CD4-positive, alpha-beta T cell treated with Interleukin-2 at 100 ng/mL for 4 hours (primary cell): ENCODE results near the gene SFXN4.
A peak's percentile ranks its signal among the peaks of the same experiment; 100 is the strongest.

Experiments
- DNase-seq: peaks from one replicate; pipeline ENCODE4 v3.0.0-alpha.2; 2020; ENCODE audit warnings: low spot score

Gene SFXN4, protein sequence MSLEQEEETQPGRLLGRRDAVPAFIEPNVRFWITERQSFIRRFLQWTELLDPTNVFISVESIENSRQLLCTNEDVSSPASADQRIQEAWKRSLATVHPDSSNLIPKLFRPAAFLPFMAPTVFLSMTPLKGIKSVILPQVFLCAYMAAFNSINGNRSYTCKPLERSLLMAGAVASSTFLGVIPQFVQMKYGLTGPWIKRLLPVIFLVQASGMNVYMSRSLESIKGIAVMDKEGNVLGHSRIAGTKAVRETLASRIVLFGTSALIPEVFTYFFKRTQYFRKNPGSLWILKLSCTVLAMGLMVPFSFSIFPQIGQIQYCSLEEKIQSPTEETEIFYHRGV

DNA sequence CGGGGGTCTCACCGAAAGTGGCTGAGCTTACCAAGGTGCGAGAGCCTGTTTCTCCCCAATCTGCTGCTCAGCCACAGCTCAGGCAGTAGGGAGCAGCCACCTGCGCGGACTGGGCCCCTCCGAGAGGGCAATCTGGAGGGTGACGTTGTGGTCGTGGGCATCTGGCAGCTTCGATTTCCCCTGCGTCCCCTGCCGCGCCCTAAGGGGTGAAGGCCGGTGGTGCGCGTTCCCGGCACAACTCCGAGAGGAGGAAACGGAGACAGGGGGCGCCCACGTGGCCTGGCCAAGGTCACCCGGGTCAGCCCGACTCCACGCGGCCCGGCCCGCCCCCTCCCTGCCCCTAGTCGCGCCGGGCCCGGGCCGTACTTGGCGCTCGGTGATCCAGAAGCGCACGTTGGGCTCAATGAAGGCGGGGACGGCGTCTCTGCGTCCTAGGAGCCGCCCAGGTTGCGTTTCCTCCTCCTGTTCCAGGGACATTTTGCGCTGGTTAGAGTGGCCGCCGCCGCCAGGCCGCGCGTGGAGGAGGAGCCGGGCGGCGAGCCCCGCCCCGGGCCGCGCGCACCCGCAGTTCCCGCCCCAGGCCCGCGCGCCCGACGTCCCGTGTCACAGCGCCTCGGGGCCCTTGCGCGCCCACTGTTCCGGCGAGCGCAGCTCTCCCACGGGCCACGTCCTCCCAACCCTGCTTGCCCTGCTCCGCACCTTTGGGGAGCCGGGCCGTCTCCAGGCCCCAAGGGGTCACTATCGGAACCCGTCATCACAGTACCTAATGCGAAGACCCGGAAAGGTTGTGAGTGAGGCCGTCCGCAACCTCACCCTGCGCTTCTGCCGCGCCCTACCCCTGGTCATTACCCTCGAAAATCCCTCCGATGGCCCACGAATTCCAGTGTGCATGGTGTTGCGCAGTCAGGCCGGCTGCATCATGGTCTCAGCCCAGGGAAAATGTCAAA lies at the start of gene SFXN4:
TSS of gene SFXN4 (minus strand) at position 544 of the 947 bp plus-strand sequence. CDS start at position 477, 67 bp downstream.
- peak; percentile 74 for DNase-seq

DNA sequence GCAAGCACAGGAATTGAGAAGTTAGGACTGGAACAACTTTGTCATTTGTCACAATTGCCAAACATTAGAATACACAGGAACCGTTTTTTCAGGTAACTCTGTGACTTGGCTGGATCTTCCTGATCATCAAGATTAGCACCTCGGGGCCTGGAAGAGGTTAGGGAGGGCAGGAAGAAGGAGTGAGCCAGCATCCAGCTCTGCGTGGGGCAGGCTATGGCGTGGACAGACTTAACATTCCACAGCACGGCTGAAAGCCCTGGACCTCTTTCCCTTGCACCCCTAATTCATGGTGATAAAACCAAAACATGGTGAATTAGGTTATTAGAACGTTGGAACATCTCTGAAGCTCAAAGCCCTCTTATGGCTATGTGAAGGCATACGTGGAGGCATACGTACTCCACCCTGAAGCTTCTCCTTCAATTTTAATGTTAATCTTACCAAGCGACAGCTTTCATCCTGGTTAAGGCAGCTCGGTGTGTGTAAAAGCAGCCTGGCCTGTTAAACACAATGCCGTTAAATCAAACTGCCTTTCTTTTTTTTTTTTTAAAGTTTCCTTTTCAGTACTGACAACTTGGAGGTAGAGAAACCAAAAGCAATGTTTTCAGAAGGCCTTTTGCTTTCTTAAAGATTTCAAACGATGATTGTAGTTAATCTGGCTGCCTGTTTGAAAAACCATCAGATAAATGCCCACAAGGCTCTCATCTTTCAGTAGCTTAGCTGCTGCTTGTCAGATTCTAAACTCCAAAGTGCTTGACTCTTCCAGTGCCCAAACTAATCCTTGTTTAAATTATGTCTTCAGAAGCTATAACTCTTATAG lies 46.3 kb upstream of the SFXN4 start:
- DNase-seq = peak; percentile 37

DNA sequence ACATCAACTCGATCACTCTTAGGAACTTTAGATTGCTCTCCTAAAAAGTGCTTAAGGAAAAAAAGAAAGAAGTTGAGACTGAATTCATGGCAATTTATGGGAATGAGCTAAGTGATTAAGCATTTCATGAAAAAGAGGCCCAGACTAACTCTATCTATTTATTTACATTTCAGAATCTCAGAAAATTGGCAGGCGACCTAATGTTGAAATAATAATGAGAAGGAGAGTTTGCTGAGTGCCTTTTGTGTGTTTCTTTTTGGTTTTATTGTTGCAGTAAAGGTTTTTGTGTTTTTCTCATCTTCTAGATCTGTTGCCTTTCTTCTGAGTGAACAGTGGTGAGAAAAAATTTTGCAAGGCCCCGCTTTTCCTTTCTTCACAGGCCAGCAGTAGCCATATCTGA lies 45.7 kb upstream of the SFXN4 start:
- no peak for DNase-seq

DNA sequence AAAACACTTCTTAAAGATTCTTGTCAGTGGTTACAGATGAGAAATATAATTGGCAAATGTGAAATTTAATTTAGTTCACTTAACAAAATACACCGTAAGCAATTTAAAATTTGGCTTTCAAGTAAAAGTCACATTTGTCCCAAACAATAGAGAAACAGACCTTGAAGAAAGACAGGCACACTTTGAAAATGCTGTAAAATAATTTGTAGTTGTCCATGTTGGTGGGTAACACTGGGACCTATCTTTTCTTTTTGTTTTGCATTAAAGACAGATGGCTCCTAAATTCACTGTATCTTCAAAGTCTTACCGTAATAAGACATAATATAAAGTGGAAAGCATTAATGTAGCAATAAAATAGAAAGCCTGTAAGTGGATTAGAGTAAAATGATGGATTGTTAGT lies 45.1 kb upstream of the SFXN4 start:
- no peak for DNase-seq

DNA sequence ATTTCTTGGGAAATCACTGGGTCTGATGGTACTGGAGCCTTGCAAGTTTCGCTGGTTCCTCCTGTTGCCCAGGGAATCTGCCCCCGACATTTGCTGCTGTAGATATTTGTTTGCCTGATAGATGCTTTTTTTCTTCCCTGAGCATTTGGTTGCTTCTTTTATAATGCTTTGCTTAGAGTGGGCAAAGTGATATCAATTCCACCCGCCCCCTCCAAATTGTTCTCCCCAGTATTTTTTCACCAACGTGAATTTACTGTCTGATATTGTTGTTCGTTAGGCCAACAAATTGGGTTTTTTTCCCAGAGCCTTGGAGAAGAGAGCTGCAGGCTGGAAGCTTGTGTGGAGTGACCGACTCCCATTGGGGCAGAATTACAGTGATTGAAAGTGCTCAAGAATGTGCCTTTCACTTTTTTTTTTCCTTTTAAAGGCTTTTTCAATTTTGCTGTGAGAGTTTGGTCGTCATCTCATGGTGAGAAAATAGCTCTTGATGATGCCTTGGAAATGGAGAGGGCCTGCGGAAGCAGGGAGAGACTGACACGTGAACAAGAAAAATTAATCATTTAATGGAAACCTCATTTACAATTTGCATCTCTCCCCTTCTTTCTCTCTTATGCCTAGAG lies 44.3 kb upstream of the SFXN4 start:
- no peak for DNase-seq

DNA sequence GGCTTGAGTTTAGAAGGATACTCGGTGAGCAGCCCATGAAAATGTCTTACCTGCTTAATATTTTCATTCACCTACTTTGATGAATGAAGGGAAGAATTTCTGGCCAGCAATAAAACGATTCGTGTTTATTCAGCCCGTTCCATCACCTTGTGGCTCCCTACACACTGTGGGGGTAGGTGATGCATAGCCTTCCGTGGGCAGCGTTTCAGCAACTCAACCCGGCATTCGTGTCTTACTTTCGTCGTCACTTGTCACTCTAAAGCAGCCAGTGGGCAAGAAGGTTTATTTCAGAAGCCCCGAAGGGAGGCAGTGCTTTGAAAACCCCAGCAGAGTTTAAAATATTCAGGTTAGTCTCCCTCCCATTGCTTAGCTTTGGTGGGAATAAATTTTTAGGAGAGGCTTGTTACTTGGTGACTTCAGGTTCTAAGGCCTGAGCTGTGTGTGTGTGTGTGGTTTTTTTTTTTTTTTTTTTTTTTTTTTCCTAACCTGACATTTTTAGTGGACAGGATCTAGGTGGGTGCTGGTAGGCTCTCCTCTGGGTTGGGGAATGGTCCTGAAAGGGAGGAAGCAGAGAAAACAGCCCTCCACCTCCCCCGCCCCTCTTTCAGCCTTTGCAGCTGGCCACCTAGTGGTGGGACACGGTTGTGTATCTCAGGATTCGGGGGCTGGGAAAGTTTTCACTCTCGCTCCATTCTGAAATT lies 43.7 kb upstream of the SFXN4 start:
- peak; percentile 61 for DNase-seq

DNA sequence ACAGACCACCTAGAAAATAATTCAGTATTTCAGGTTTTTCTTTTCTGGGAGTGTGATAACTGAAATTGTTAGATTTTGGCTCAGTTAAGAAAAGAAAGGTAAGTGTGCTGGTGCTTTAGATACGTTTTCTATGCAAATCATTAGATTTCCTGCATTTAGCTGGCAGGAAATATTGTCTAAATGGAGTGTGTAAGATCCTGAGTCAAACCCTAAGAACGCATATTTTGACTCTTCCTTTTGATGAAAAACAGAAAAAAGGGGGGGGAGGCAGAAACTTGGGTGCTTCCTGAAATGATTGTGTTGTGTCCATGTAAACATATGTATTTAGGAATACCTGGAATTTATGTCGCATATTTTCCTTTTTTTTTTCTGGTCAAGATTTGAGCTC lies 43.0 kb upstream of the SFXN4 start:
- DNase-seq = no peak

DNA sequence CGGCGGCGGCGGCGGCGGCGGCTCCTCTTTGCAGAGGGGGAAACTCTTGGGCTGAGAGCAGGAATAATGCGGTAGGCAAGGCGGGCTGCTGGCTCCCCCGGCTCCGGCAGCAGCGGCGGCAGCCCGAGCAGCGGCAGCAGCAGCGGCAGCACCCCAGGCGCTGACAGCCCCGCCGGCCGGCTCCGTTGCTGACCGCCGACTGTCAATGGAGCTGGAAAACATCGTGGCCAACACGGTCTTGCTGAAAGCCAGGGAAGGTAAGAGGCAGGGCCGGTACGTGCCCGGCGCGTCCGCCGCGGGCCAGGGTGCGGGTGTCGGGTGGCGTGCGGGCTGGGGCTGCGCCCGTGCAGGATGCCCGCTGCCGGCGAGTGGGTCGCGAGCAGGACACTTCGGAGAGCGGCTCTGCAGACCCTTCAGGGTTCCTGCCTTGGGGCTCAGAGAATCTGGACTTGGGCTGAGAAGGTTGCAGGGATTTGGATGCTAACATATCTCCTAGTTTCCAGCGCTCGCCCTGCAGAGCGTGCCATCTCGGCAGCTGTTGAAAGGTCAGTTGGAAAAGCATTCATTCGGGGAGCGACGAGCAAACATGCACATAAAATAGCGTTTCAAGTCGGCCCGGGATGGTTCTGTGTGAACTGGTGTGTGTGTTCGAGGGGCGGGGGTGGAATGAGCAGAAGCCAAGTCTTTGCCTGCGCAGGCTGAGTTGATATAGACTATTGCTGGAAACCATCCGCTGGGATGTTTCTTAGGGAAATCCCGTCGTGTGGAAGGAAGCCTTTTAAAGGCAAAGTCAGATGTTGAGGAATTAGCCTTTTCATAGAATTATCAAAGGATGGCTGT lies 42.4 kb upstream of the SFXN4 start:
- DNase-seq = peak; percentile 21

DNA sequence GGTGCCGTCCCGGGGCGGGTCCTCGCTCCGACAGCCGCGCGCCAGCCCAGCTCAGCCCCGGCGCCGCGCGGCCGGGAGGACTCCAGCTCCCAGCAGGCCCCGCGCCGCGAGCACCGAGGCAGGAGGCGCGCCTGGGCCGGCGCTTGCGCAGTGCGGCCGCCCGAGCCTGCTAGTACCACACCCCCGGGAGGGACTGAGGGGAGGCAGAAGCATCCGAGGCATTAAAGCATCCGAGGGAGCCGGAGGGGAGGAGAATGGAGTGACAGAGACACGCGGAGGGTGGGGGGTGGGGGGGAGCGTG lies 41.8 kb upstream of the SFXN4 start, which contains the start of gene GRK5:
TSS of gene GRK5 (plus strand) at position 206 of the 301 bp plus-strand sequence. CDS start 347 bp downstream, outside the sequence.
- peak; percentile 97 for DNase-seq

DNA sequence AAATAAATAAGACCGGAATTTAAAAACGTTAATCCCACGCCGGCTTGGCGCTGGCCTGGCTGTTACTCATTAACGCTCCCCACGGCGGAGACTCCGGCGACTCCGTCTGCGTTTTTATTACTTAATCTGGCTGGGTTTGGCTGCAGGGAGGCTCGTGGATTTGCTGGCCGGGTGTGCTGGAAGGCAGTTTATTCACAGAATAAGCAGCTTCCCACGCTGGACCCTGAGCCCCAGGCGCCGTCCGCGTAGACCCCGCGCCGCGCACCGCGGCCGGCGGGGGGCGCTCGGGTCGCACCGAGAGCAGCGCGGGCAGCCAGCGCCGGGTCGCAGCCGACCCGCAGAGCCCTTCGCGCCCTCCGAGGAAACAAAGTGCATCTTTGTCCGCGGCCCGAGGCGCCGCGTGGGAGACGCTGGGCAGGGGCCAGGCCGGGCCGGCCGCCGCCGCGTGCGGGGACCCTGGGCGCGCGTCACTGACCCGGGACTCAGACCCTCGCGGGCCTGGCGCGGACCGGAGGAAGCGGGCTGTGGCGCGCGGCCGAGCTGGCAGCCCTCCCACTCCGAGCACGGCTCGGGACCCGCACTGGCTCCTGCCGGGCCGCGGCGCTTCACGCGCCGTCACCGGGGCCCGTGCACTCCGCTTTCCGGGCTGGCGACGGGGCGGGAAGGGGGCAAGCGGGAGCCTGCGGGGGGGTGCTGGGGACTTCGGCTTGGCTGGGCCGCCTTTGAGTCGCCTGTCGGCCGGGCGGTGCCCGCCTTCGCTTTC lies 41.3 kb upstream of the SFXN4 start:
- DNase-seq = peak; percentile 72

DNA sequence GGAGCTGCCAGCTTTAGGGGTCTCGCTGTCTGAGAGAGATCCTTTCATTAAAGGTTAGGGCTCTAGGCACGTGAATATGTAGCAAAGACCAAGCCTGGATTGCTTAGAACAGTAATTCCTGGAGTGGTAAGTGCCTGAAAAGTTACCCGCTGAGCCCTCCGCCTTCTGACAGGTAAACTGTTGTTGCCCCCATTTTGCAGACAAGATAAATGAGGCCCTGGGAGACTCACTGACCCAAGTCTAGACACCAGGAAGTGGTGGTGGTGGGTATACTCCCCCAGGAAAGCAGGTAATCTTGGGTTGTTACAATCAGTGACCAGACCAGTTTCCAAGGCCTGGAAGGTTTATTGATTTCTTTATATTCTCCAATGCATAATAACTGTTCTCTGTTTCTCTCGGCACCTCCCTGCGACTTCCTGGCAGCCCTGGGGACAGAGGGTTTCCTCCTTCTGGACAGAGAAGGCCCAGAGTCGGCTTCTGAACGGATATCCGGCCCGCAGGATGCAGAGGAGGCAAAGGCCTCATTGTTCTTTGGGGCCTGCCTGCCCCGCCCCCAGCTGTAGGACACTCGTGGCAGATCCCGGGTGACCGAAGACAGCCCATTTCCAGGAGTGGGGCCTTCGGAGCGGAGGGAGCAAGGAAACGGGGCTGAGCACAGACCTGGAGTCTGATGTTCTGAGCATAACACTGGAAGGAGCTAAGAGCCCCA lies 40.5 kb upstream of the SFXN4 start:
- DNase-seq = peak; percentile 27

DNA sequence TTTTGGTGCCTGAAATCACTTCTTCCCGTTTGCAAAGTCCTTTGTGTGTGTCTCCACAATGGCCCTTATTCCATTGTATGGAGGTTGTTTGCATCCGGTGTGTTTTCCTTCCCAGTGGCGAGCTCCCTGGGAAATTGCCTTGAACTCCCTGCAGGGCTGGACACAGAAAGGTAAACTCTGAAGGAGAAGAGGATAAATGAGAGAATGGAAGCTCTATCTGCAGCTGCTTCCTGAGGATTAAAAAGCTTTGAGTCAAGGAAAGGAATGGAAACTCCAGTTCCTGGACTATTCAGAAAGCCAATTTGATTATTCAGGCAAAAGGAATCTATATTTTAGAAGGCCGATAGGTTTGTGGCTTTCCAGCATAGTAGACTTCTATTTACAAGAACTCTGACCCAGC lies 37.5 kb upstream of the SFXN4 start:
- DNase-seq = no peak

DNA sequence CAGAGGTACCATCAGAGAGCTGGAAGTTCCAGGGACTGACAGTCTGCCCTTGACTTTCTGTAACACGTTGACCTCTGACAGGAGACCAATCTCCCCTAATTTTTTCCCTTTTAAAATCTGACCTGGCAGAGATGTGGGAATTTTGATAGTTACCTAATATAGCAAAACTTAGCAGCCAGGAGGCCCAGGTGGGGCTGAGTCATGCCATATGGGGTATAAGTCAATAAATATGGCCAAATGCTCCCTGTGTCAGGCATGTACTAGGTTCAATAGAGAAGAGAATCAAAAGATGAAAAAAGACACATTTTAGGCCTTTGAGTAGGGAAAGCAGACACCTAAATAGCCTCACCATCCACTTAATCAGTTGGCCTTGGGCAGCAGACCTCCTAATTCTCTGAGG lies 35.7 kb upstream of the SFXN4 start:
- DNase-seq = no peak

DNA sequence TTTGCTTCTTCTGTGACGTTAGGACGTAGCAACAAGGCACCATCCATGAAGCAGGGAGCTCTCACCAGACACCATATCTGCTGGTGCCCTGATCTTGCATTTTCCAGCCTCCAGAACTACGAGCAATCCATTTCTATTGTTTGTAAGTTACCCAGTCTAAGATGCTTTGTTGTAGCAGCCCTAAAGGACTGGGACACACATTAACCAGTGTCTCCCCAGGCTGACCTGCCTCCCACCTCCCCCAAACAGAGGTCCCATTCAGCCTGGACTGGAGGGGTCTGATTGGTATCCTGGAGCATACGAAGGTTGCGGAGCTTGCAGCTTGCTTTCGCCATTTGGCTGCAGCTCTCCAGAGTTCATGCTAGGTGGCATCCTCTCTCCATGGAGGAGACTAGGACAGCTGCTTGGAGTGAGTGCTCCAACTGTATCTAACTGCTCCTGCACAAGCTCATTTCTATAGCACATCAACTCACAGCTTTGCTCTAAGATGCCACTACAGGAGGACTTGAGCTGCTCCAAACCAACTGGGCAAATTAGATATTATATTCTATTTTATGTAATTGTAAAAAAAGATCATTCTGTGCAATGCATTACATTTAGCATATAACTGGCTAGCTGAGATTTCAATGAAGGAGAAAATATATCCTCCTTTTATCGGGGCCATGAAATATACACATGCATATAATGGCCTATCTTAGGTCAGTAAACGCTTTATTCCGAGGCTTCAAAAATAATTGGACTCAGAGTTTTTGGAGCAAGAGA lies 33.9 kb upstream of the SFXN4 start:
- DNase-seq = peak; percentile 59

DNA sequence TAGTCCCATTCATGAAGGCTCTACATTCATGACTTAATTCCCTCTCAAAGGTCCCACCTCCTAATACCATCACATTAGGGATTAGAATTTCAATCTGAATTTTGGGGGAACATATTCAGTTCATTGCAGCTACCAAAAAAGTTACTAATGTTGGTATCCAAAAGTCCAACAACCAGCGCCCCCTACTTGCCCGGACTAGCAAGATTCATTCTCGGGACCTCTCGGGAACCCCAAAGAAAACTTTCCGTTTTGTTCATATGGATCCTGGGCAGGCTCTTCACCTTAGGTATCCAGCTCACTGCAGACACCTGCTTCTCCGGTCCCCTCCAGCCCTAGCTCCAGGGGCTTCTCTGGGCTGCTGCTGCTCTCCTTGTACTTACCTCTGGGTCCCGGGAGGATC lies 32.9 kb upstream of the SFXN4 start:
- peak; percentile 19 for DNase-seq

DNA sequence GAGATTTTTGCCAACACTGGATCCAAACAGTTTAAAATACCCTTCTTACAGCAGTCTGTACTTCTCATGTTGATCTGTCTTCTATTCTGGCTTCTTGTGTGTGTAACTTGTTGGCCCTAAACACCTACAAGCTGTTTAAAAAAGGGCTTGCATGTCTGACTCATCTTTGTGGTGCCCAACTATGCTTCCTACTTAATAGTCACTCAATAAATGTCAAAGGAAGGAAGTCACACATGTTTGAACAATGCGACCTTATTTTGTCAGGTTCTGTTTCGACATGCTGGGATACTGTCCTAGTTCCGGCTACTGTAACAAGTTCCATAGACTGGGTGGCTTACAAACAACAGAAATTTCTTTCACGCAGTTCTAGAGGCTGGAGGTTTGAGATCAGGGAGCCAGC lies 32.4 kb upstream of the SFXN4 start:
- DNase-seq = no peak

DNA sequence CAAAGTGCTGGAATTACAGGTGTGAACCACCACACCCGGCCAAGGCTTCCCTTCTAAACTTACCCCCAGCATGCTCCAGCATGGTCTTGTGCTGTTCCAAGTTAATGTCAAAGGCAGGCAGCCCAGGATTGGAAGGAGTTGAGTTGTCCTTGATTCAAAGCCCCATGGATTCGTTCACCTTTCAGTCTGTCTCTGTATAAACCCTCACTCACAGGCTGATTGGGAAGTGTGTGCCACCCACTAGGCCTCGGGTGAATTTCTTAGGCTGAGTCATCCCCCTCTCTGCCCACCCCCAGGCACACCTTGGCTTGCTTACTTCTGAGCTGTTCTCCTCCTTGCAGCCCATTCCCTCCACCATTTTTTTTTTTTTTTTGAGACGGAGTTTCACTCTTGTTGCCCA lies 26.4 kb upstream of the SFXN4 start:
- DNase-seq = no peak
